Measurements from ENCODE around the gene PLEKHA6.

- TF ChIP-seq EP300 (IDR thresholded peaks at IDR 0.05; ENCODE audit: borderline replicate concordance in 1 of 2, low read depth in 2 of 2, low read length in 2 of 2) (no peak), POLR2AphosphoS5 (IDR thresholded peaks at IDR 0.05; ENCODE audit: low read depth, low read length) (no peak), MAX (IDR thresholded peaks at IDR 0.05) (no peak), CHD2 (IDR thresholded peaks at IDR 0.05; ENCODE audit: low read length) (no peak), JUND (IDR thresholded peaks at IDR 0.05; ENCODE audit: low read length) (no peak), RAD21 (IDR thresholded peaks at IDR 0.05 in 1 of 2, conservative IDR thresholded peaks at IDR 0.05 in 1 of 2; ENCODE audit: low read depth in 2 of 2, low read length in 2 of 2) (no peak), POLR2A (IDR thresholded peaks at IDR 0.05; ENCODE audit: control extremely low read depth in 1 of 2, low read depth in 2 of 2, low read length in 2 of 2) (no peak), CHD1 (IDR thresholded peaks at IDR 0.05; ENCODE audit: low read depth, low read length) (no peak), CTCF (IDR thresholded peaks at IDR 0.05; ENCODE audit: control extremely low read depth in 1 of 3, insufficient read depth in 1 of 3, low read depth in 1 of 3, low read length in 3 of 3) (no peak), KDM1A (IDR thresholded peaks at IDR 0.05; ENCODE audit: borderline replicate concordance, low read length) (no peak), SAP30 (IDR thresholded peaks at IDR 0.05; ENCODE audit: insufficient read depth, insufficient replicate concordance, low read length) (no peak)
- TF ChIP-seq, protein P1, sequence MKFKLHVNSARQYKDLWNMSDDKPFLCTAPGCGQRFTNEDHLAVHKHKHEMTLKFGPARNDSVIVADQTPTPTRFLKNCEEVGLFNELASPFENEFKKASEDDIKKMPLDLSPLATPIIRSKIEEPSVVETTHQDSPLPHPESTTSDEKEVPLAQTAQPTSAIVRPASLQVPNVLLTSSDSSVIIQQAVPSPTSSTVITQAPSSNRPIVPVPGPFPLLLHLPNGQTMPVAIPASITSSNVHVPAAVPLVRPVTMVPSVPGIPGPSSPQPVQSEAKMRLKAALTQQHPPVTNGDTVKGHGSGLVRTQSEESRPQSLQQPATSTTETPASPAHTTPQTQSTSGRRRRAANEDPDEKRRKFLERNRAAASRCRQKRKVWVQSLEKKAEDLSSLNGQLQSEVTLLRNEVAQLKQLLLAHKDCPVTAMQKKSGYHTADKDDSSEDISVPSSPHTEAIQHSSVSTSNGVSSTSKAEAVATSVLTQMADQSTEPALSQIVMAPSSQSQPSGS (IDR thresholded peaks at IDR 0.05; ENCODE audit: low read length) = no peak
Measured at GRCh38 chr1:204316164-204316563, 43.6 kb downstream of the PLEKHA6 start.
